HTERT RPE-1 (cell line): ENCODE data around the gene GPR149.

ENCODE experiments used
- in situ Hi-C: fragments of 300-500 bp; cut with MboI; formaldehyde crosslinking; loops from 4 replicates; pipeline ENCODE4 v1.14.3; 2020; ENCODE audit warnings: low sequenced_read_pairs

GPR149 gene

DNA sequence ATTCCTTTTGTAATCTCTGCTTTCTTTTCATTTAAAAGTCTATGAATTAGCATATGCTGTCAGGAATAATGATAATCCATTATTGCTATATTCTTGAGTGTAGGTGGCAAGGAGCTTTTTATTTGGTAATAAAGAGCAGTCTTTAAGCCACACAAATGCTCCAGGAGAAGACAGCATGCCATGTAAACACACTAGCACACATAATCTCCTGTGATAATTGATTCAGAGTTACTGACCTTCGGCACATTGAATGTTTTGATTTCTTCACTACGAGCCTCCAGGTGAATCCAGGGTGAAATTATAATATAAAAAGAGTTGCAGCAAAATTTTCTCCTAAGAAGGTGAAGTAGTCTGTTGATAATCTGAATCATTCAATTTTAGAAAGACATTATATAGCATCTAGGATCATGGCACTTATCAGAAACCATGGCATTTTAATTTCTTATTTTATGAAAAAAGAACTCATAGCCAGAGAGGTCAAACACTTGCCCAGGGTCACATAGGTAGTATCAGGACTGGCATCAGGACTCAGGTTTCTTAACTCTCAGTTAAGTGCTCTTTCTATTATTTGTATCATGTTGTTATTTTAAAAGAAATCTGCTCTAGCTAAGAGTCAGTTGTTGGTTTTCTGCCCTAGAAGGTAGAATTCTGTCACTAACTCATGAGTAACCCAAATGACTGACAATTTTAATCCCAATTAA, 84.4 kb downstream of the GPR149 start:
- in situ Hi-C loops: no loop called here

DNA sequence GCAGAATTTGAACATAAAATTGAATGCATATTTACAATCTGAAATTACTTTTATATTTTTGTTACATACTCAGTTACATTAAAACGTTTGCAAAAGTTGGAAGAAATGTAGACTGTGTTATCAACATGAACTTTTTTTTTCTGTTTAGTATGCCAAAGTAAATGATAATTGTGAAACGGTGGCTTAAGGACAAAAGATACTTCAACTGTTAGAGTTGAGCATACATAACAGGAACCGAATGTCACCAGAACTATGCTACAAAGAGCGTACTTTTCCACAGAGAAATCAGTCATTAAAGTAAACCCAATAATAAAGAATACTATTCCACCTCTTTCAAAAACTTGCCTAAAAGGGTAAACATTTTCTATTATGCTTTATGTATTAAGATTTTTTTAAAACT, 91.4 kb downstream of the GPR149 start:
- in situ Hi-C loops: no loop called here

DNA sequence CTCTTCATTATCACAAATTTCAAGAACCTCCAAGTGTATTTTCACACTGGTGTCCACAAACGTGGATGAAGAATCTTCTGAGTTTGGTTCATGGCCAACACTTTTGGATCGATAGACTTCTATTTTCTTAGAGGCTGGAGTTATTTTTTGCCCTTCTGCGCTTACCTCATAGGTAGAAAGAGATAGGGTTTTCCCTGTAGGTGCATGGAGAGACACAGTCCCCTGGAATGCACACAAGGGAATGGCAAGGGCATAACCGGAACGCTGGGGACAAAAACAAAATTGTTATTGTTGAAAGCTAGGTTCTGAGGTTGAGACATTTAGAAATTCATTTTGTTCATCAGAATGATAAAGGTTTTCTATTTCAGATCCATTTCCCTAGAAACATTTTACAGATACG, 92.0 kb downstream of the GPR149 start:
- in situ Hi-C loops: no loop called here

DNA sequence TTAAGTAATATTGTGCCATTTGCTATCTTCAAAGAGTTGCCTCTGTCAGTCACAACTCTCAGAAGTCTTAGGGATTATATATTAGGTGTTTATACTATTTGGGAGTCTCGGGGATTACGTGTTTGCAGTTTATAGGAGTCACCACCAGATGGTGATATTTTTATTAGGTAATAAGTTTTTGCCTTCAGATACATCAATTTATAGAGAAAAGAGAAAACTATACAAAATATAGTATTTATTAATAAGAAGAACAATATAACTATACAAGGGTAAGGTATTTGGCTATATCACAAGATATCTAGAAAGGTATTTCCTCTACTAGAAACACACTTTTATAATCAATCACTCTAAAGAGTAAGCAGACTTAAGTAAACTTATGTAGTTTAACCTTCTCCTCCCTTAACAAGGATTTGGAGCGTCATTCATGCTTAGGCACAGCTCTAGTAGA, 95.0 kb downstream of the GPR149 start:
- in situ Hi-C loops: no loop called here

DNA sequence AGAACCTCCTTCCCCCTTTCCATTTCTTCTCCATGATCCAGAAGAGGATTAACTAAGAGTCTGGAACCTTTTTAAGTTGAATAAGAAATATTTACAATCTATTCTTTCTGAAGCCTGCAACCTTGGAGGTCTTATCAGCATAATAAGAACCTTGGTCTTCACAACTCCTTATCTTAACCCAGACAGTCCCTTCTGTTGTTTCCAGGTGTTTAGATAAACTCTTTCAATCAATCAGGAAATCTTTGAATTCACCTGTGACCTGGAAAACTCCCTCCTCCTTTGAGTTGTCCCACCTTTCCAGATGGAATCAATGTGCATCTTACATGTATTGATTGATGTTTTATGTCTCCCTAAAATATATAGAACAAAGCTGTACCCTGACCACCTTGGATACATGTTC, 102.1 kb downstream of the GPR149 start:
- in situ Hi-C loops: no loop called here

DNA sequence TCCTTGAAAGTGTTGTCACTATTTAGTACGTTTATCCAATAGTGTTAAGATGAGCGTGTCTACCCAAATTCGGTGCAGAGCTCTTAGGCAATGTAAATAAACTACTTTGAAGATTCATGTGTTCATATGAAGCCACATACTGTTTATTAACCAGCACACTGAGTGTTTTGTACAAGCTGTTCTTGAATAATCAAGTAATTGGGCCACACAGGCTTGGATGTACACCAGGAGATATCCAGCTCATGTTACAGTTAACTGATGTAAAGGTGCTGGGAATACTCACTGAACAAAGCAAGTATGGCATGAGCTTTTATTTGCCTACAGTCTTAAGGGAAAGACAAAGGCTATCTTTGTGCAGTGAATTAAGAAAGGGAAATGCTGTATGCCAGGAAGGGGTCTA, 105.1 kb downstream of the GPR149 start:
- in situ Hi-C loops: no loop called here

DNA sequence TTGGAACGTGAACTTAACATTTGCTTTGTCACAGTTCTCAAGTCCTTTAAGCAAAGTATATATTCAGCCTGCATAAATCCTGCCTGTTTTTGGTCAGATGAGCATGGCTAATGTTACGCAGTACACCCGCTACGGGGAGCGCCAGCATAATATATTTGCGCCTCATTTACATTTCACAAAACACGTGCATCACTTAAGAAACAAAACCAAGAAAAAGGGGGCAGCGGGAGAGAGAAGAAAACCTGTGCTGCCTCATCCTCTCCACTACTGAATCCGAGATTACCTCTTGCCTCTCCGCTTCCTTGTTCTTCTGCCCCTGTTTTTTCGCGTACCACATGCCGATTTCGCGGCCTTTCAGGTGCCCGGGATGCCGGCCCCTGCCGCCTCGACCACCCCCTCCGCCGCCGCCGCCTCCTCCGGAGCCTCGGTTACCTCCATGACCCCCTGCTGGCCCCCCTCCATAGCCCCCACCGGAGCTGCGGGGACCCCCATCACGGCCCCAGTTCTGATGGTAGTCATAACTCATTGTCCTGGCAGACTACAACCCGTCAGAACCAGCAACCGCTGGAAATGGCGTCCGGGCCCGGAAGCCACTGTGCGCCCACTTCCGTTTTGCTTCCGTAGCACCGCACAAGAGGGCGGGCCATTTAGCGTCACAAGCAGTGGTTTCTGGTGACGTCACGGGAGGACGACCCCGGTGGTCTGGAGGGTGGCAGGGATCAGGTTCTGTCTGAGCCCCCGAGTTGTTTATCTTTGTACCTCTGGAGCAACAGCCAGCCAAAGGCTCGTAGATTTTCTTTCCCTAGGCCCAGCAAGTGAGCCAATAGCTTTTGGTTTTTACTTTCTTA, 105.9 kb downstream of the GPR149 start, which contains the start of gene DHX36:
DHX36 (minus strand) TSS at position 597 of the 848 bp plus-strand sequence; CDS start at position 526, 71 bp downstream.
- in situ Hi-C loops: no loop called here

DNA sequence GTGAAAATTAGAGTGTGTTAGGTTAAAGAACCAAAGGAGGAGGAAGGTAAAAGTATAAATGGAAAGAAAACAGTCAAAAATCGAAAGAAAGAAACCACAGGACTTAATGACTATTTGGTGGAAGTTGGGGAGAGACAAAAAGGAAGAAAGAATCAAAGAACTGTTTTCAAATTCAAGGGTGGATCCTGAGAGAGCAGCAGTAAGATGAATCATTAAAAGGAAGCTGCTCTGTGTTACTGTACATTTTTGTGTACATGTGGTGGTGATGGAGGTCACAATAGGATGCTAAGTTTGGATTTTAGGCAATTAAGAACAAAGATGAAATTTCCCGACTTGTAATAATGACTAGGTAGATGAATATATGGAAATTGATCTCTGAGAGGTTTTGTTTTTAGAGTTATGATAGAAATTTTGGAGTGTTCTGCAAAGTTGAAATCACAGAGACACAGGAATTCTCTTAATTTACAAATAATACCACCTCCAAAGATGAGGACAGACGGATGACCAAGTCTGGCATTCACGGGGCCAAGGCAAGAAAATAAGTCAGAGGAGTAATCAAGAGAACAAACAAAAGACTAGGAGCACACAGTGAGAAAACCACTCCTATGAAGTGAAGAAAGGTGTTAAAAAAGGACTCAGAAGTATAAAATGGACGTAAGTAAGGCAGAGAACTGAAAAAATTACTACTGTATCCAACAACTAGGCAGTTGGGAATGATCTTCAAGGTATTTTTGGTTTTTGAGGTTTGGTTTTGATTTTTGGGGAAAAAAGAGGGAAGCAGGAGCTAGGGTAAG, 112.8 kb downstream of the GPR149 start:
- in situ Hi-C loops: no loop called here

DNA sequence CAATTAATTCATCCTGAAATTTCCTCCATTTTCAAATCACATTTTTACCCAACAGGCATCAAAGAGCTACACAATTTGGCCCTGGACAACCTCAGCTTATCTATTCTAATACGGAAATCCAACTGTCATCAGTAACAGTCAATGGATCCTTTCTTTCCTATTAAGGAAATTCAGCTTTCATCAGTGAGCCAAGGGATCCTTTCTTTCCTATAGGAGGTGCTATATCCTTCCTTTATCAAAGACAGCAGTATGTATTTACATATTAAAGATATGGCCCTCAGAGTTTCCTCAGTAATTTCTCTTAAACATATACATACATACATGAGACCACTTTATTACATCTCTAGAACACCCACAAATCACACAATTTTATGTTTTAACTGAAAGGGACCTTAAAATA, 115.8 kb downstream of the GPR149 start:
- in situ Hi-C loops: no loop called here

DNA sequence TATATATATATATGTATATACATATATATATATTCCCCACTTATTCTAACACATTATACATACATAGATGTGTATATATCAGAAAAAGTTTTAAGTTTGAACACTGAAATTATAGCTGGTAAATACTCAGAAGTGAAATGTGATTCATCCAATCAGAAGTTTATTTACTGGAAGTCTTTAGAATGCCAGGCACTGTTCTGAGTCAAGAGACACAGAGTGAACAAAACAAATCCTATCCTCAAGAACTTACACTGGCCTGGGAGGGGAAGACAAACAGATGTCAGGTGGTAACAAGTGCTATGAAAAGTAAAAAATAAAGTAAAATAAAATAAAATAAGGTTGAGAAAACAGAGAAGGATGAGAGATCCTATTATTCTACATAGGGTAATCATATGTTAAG, 119.2 kb downstream of the GPR149 start:
- in situ Hi-C loops: no loop called here

DNA sequence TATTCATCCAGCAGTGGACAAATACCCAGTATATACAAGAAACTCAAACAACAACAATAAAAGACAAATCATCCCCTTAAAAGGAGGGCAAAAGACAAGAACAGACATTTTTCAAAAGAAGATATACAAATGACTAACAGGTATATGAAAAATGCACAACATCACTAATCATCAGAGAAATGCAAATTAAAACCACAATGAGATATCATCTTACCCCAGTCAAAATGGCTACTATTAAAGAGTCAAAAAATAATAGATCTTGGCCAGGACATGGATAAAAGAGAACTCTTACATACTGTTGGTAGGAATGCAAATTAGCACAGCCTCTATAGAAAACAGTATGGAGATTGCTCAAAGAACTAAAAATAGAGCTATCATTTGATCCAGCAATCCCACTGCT, 122.6 kb downstream of the GPR149 start:
- in situ Hi-C loops: no loop called here

DNA sequence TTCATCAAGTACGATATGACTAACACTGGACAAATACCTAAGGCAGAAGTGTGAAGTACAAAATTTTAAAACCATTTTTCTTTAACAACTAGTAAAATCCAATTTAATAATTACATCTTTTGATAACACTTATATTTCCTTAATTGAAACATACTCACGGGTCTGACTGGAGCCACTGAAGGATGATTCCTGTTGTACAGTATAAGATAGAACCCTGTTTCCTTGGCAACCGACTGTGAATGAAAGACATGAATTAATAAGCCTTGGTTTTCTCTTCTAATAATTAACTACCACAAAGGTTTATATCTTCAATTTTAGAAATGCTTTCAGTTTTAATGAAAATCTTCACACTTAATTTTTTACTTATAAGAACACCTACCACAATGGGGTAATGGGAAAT, 125.1 kb downstream of the GPR149 start:
- in situ Hi-C loops: no loop called here

DNA sequence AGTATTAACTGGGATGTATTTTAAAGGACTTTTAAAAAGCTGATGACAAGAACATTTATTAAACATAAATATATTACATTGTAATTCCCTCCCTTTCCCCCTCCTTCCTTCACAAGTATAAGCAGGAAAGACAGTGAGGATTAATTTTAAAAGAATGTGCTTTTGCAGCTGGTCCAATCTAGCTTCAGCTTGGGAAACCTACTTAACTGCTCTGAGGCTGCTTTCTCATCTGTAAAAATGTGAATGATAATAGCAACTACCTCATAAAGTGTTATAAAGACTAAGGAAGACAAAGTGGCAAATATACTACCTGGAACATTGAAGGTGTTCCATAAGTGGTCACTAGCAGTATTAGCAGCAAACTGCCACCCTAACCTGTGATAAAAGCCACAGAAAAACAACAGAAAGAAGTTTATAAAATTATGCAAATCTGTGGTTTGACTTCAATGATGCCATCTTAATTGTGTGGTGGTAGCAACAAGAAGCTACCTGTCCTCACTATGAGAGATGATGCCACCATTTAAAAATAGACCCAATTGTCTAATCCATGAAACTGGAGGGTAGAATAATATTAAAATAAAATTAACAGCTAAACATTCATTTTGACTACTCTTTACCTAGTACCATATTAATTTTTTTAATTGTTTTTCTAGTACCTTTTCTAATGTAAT, 125.7 kb downstream of the GPR149 start:
- in situ Hi-C loops: no loop called here

DNA sequence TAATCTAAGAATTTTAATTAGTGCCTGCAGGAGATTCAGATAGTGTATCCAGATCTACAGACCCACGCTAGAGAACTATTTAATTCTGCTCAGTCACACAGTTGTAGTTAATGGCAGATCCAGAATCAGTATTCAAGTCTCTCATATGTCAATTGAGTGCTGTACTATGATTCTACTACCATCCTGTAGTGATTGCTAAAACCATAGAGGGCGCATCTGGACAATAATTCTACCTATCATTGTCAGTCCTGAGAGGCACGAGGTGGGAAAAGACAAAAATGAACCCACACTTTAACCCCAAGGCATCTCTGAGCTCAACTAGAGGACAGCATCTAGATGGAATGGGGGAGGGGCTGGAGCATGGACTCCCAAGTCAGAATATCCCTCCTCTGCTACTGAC, 128.4 kb downstream of the GPR149 start:
- in situ Hi-C loops: no loop called here

DNA sequence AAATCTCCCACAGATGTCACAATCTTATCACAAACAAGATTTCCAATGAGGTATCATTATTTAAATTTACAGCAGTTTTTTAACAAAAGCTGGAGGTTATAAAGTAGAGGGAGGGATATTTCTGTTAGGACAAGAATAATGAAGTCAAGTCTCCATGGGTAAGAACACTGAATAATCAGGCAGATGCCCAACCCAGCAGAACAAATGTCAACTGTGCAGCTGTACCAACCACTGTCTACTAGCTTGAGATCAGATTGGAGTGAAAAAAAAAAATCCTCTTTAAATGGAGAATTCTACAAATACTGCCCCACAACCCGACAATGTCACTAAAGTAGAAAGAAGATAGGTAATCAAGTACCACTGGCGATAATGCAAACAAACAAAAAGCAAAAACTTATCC, 136.0 kb downstream of the GPR149 start:
- in situ Hi-C loops: no loop called here

DNA sequence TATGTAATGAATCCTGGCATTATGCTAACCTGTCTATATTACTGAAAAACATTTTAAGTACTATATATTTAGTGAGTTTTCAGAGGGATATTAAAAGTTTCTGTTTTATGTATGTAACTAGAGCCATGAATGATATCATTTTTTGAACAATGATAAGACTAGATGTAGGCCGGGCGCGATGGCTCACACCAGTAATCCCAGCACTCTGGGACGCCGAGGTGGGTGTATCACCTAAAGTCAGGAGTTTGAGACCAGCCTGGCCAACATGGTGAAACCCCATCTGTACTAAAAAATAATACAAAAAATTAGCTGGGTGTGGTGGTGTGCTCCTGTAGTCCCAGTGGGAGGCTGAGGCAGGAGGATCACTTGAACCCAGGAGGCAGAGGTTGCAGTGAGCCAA, 139.8 kb downstream of the GPR149 start:
- in situ Hi-C loops: no loop called here
